Trophoblast cell (in vitro differentiated cells and primary cell): Measurements from ENCODE around the gene CTDSPL.

Experiments
- DNase-seq, 2 donors: peaks; one replicate each; pipeline ENCODE4 v3.0.0-alpha.2; 2016
- H2AFZ ChIP-seq: 2 replicates; pipeline ENCODE4 v1.6.1; 2013; ENCODE audit warnings: low read length, moderate library complexity, mild to moderate bottlenecking; ENCODE audit not compliant: insufficient read depth, poor library complexity
- H2AK5ac ChIP-seq: 2 replicates; pipeline ENCODE4 v1.6.1; 2013; ENCODE audit warnings: mild to moderate bottlenecking, low read length
- H2BK120ac ChIP-seq: 2 replicates; pipeline ENCODE4 v1.6.1; 2013; ENCODE audit warnings: low read length, mild to moderate bottlenecking, moderate library complexity; ENCODE audit not compliant: insufficient read depth, poor library complexity
- H2BK12ac ChIP-seq: 2 replicates; pipeline ENCODE4 v1.6.1; 2013; ENCODE audit warnings: mild to moderate bottlenecking, low read length, moderate library complexity
- H2BK5ac ChIP-seq: 2 replicates; pipeline ENCODE4 v1.6.1; 2013; ENCODE audit warnings: low read length, low read depth, moderate library complexity, mild to moderate bottlenecking; ENCODE audit not compliant: poor library complexity
- H3K14ac ChIP-seq: 2 replicates; pipeline ENCODE4 v1.6.1; 2013; ENCODE audit warnings: mild to moderate bottlenecking, low read length
- H3K18ac ChIP-seq: 2 replicates; pipeline ENCODE4 v1.6.1; 2013; ENCODE audit warnings: mild to moderate bottlenecking, low read length
- H3K23ac ChIP-seq: 2 replicates; pipeline ENCODE4 v1.6.1; 2013; ENCODE audit warnings: low read length
- H3K27ac ChIP-seq: 2 replicates; pipeline ENCODE4 v1.5.1; 2013; ENCODE audit warnings: low read depth, mild to moderate bottlenecking, inconsistent platforms, low read length, moderate library complexity
- H3K27me3 ChIP-seq: 2 replicates; pipeline ENCODE4 v1.6.1; 2013; ENCODE audit warnings: inconsistent platforms, mild to moderate bottlenecking, low read length, moderate library complexity; ENCODE audit not compliant: insufficient read depth
- H3K36me3 ChIP-seq, 2 experiments: 1 replicate in 1 of 2; 2 replicates in 1 of 2; pipeline ENCODE4 v1.6.1; 2013; ENCODE audit warnings: low read length in 2 of 2, mild to moderate bottlenecking in 2 of 2, moderate library complexity in 1 of 2; ENCODE audit not compliant: insufficient read depth in 2 of 2, control insufficient read depth in 1 of 2
- H3K4ac ChIP-seq: 2 replicates; pipeline ENCODE4 v1.6.1; 2013; ENCODE audit warnings: low read depth, mild to moderate bottlenecking, low read length, moderate library complexity
- H3K4me1 ChIP-seq, 2 experiments: 1 replicate in 1 of 2; 2 replicates in 1 of 2; pipeline ENCODE4 v1.6.1; 2013; ENCODE audit warnings: low read length in 2 of 2, mild to moderate bottlenecking in 2 of 2, moderate library complexity in 1 of 2; ENCODE audit not compliant: insufficient read depth in 2 of 2, control insufficient read depth in 1 of 2
- H3K4me2 ChIP-seq: 2 replicates; pipeline ENCODE4 v1.6.1; 2013; ENCODE audit warnings: inconsistent platforms, mild to moderate bottlenecking, low read length, moderate library complexity
- H3K4me3 ChIP-seq: 2 replicates; pipeline ENCODE4 v1.5.1; 2013; ENCODE audit warnings: mild to moderate bottlenecking, low read depth, low read length, inconsistent platforms
- H3K79me1 ChIP-seq: one replicate; pipeline ENCODE4 v1.6.1; 2013; ENCODE audit warnings: low read length
- H3K79me2 ChIP-seq: 2 replicates; pipeline ENCODE4 v1.6.1; 2013; ENCODE audit warnings: low read length, mild to moderate bottlenecking; ENCODE audit not compliant: control insufficient read depth, insufficient read depth, poor library complexity
- H3K9ac ChIP-seq: 2 replicates; pipeline ENCODE4 v1.6.1; 2013; ENCODE audit warnings: mild to moderate bottlenecking, low read length
- H3K9me3 ChIP-seq: 2 replicates; pipeline ENCODE4 v1.6.1; 2013; ENCODE audit warnings: low read depth, mild to moderate bottlenecking, control low read depth, inconsistent platforms, low read length; ENCODE audit not compliant: insufficient read depth
- H4K12ac ChIP-seq: 2 replicates; pipeline ENCODE4 v1.6.1; 2013; ENCODE audit warnings: low read depth, mild to moderate bottlenecking, low read length, moderate library complexity
- H4K8ac ChIP-seq: 2 replicates; pipeline ENCODE4 v1.6.1; 2013; ENCODE audit warnings: low read depth, mild to moderate bottlenecking, low read length, moderate library complexity
- H4K91ac ChIP-seq: one replicate; pipeline ENCODE4 v1.6.1; 2013; ENCODE audit warnings: low read depth, mild to moderate bottlenecking, low read length, moderate library complexity
- WGBS: extraction: QIAGEN DNeasy Blood & Tissue Kit; methylation state at CpG from one replicate; pipeline ENCODE4 v1.1.7; 2013; ENCODE audit warnings: missing lambda C conversion rate; ENCODE audit not compliant: insufficient read length, insufficient coverage; ENCODE audit errors: extremely low coverage; 5-methylcytosine and 5-hydroxymethylcytosine counted together

Gene CTDSPL

GRCh38 chr3:37910671-37911400 lies 49.2 kb downstream of the CTDSPL start:
- no peak overlapping the region for H4K8ac ChIP-seq
- no peak overlapping the region for H2AK5ac ChIP-seq
- no peak overlapping the region for H3K23ac ChIP-seq
- no peaks in the 10 kb centered on the region for H3K79me1 ChIP-seq
- H3K4me3 ChIP-seq, result no peak overlapping the region
- H2BK5ac ChIP-seq, result no peak overlapping the region
- H3K14ac ChIP-seq, result no peak overlapping the region
- WGBS, result no CpG with 5 or more reads among the region's 4 CpGs
- no peak for DNase-seq
- H2BK12ac ChIP-seq, result no peak overlapping the region
- no peak overlapping the region for H3K27ac ChIP-seq
- peaks cover 2 to 3% of the 10 kb centered on the region in 2 experiments for H3K36me3 ChIP-seq
- no peak overlapping the region for H2AFZ ChIP-seq
- no peak overlapping the region for H3K18ac ChIP-seq
- no peak overlapping the region for H3K4ac ChIP-seq
- H2BK120ac ChIP-seq, result no peak overlapping the region
- H3K4me2 ChIP-seq, result no peak overlapping the region
- no peak overlapping the region for H4K12ac ChIP-seq
- H3K4me1 ChIP-seq, result peaks cover 2 to 11% of the 10 kb centered on the region in 2 experiments
- H4K91ac ChIP-seq, result no peak overlapping the region
- H3K27me3 ChIP-seq, result no peaks in the 10 kb centered on the region
- H3K9me3 ChIP-seq, result peaks cover 2% of the 10 kb centered on the region
- H3K9ac ChIP-seq, result no peak overlapping the region
- no peaks in the 10 kb centered on the region for H3K79me2 ChIP-seq

DNA sequence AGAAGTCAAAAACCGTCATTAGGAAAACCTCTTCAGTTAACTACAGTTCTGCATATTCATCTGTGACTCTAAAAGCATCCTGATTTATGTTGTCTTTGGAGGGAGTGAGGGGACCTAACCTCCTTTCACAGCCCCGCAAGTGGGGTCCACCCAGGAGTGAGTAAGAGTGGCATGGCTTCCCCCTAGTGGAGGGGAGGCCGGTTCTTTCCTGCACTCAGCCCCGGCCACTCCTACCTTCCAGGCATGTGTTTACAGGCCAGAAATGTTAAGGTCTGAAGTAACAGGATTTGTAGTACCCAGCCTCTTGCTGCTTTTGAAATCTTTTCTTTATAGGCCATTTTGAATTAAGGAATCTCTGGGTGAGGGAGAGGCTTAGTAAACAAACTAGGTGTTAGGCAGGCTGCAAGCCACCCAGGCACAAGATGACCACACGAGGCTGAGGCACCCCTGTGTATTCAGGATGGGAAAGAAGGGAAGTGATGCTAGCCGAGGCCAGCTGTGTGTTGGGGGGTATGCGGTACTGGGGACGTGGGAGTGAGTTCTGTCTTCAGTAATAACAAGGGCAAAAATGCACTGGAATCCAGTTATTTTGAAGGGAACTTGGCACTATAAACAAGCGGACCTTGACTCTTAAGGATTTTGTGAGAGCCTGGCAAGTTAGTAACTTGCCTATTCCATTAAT lies 50.5 kb downstream of the CTDSPL start:
- Histone ChIP-seq H3K36me3 (peaks cover 2 to 3% of the 10 kb centered on the region in 2 experiments), H3K18ac (no peak overlapping the region), H3K4me2 (no peak overlapping the region), H2BK5ac (no peak overlapping the region), H4K12ac (no peak overlapping the region), H3K79me2 (no peaks in the 10 kb centered on the region), H3K27me3 (no peaks in the 10 kb centered on the region), H2BK12ac (no peak overlapping the region), H2BK120ac (no peak overlapping the region), H3K14ac (no peak overlapping the region), H4K91ac (no peak overlapping the region), H3K4ac (no peak overlapping the region), H3K9me3 (peaks cover 2% of the 10 kb centered on the region), H3K27ac (no peak overlapping the region), H3K79me1 (no peaks in the 10 kb centered on the region), H2AK5ac (no peak overlapping the region), H2AFZ (no peak overlapping the region), H3K4me3 (no peak overlapping the region), H3K23ac (no peak overlapping the region), H3K4me1 (peaks cover 2 to 6% of the 10 kb centered on the region in 2 experiments), H3K9ac (no peak overlapping the region), H4K8ac (no peak overlapping the region)
- no peak for DNase-seq
- no CpG with 5 or more reads among the region's 9 CpGs for WGBS

DNA sequence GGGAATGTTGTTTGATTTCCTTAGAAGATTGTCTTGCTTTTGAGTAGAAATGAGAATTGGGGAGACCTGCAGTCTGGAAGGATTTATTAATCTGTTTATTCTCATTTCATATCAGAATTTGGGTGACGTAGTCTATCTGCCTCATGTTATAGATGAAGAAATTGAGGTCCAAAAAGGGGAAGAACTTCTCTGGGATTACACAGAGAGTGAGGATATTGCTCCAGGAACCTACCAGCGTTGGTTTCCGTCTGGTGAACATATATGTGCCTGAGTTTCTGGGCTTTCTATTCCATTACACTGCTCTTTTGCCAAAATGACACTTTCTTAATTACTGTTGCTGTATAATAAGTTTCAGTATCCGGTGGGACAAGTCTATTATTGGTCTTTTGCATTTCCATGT lies 51.8 kb downstream of the CTDSPL start:
- Histone ChIP-seq H3K4me1 (peaks cover 2 to 6% of the 10 kb centered on the region in 2 experiments), H3K4ac (no peak overlapping the region), H3K27me3 (no peaks in the 10 kb centered on the region), H3K9ac (no peak overlapping the region), H3K79me1 (no peaks in the 10 kb centered on the region), H3K4me2 (no peak overlapping the region), H4K12ac (no peak overlapping the region), H3K14ac (no peak overlapping the region), H2AFZ (no peak overlapping the region), H3K79me2 (no peaks in the 10 kb centered on the region), H2BK120ac (no peak overlapping the region), H3K23ac (no peak overlapping the region), H3K18ac (no peak overlapping the region), H4K91ac (no peak overlapping the region), H3K4me3 (no peak overlapping the region), H3K36me3 (peaks cover 2 to 3% of the 10 kb centered on the region in 2 experiments), H3K9me3 (peaks cover 2% of the 10 kb centered on the region), H2BK5ac (no peak overlapping the region), H3K27ac (no peak overlapping the region), H2BK12ac (no peak overlapping the region), H2AK5ac (no peak overlapping the region), H4K8ac (no peak overlapping the region)
- no CpG with 5 or more reads among the region's 4 CpGs for WGBS
- peak in 1 of 2 donors; percentile 10 for DNase-seq

- H3K36me3 ChIP-seq, result no peaks in the 10 kb centered on the region
- H3K4me3 ChIP-seq, result no peak overlapping the region
- H4K91ac ChIP-seq, result no peak overlapping the region
- no peak overlapping the region for H3K9ac ChIP-seq
- no peak overlapping the region for H3K27ac ChIP-seq
- peaks cover 11 to 18% of the 10 kb centered on the region in 2 experiments for H3K4me1 ChIP-seq
- H3K79me2 ChIP-seq, result no peaks in the 10 kb centered on the region
- H4K12ac ChIP-seq, result no peak overlapping the region
- no peak overlapping the region for H2AFZ ChIP-seq
- no peak overlapping the region for H2BK5ac ChIP-seq
- H3K79me1 ChIP-seq, result peaks cover 2% of the 10 kb centered on the region
- WGBS, result no CpG with 5 or more reads among the region's 1 CpG
- no peak overlapping the region for H3K18ac ChIP-seq
- no peak overlapping the region for H4K8ac ChIP-seq
- no peak overlapping the region for H2AK5ac ChIP-seq
- no peak overlapping the region for H3K14ac ChIP-seq
- no peaks in the 10 kb centered on the region for H3K27me3 ChIP-seq
- no peak overlapping the region for H3K23ac ChIP-seq
- H2BK120ac ChIP-seq, result no peak overlapping the region
- no peak overlapping the region for H3K4ac ChIP-seq
- no peaks in the 10 kb centered on the region for H3K9me3 ChIP-seq
- no peak overlapping the region for H3K4me2 ChIP-seq
- no peak for DNase-seq
- no peak overlapping the region for H2BK12ac ChIP-seq
Observed at GRCh38 chr3:37916685-37917084, 55.0 kb downstream of the CTDSPL start.
